K562 (cell line): ENCODE data around the gene NOP16. TPM values are rescaled to one million over a fixed set of nuclear protein-coding genes. Genes with fewer than 3 reads are reported as not detected.
A peak's percentile ranks its signal among the peaks of the same experiment; 100 is the strongest.

Experiments
- ATF3 ChIP-seq, 2 experiments: fragments of 450-650 bp in 1 of 2; sonication (generic) in 1 of 2; formaldehyde crosslinking in 1 of 2; IDR thresholded peaks in 1 of 2; conservative IDR thresholded peaks in 1 of 2; 2 replicates each; pipeline versions ENCODE4 v1.6.1 to v1.8.1; 2016 to 2023; ENCODE audit warnings: mild to moderate bottlenecking in 2 of 2, moderate library complexity in 2 of 2, inconsistent platforms in 1 of 2, missing genetic modification reagents in 1 of 2
- BRCA1 ChIP-seq, 2 experiments: fragments of 450-650 bp in 1 of 2; sonication (generic) in 1 of 2; formaldehyde crosslinking in 1 of 2; IDR thresholded peaks; 2 replicates each; pipeline versions ENCODE4 v1.5.0 to v1.6.1; 2017 to 2020; ENCODE audit warnings: mild to moderate bottlenecking in 1 of 2, missing genetic modification reagents in 1 of 2
- CEBPB ChIP-seq: fragments of 450-650 bp; IDR thresholded peaks from 2 replicates; pipeline ENCODE4 v1.6.1; 2016; ENCODE audit warnings: missing genetic modification characterization, missing compliant biosample characterization
- DPF2 ChIP-seq: fragments of 450-650 bp; IDR thresholded peaks from 2 replicates; pipeline ENCODE4 v1.6.1; 2016
- FOXO4 ChIP-seq: fragments of 450-650 bp; formaldehyde crosslinking; IDR thresholded peaks from 2 replicates; pipeline ENCODE4 v1.4.0; 2020; ENCODE audit warnings: mild to moderate bottlenecking, moderate library complexity
- HOXB6 ChIP-seq: fragments of 250-450 bp; sonication (Bioruptor Pico); IDR thresholded peaks from 2 replicates; pipeline ENCODE4 v1.5.1; 2022; ENCODE audit warnings: mild to moderate bottlenecking, borderline replicate concordance
- NFIC ChIP-seq: fragments of 450-650 bp; IDR thresholded peaks from 2 replicates; pipeline ENCODE4 v1.6.1; 2017; ENCODE audit warnings: mild to moderate bottlenecking, inconsistent platforms
- SMARCA5 ChIP-seq: fragments of 450-650 bp; IDR thresholded peaks from 2 replicates; pipeline ENCODE4 v1.6.1; 2016
- SP1 ChIP-seq: sonication (generic); formaldehyde crosslinking; IDR thresholded peaks from 2 replicates; pipeline ENCODE4 v1.8.1; 2022; ENCODE audit warnings: mild to moderate bottlenecking, missing genetic modification reagents
- TFAP4 ChIP-seq: sonication (generic); formaldehyde crosslinking; IDR thresholded peaks from 2 replicates; pipeline ENCODE4 v1.8.0; 2022; ENCODE audit warnings: missing genetic modification reagents, mild to moderate bottlenecking, moderate library complexity, borderline replicate concordance
- UBTF ChIP-seq, 2 experiments: IDR thresholded peaks; 2 replicates each; pipeline ENCODE4 v1.6.1; 2012; ENCODE audit warnings: improper control_type of control experiment in 2 of 2, low read depth in 2 of 2, low read length in 2 of 2, borderline replicate concordance in 1 of 2
- XRCC4 ChIP-seq: IDR thresholded peaks from one replicate; pipeline ENCODE4 v1.6.1; 2011; ENCODE audit not compliant: insufficient read depth, insufficient read length; ENCODE audit errors: extremely low read depth
- ZBTB43 ChIP-seq: sonication (generic); formaldehyde crosslinking; IDR thresholded peaks from 2 replicates; pipeline ENCODE4 v1.8.0; 2023; ENCODE audit warnings: mild to moderate bottlenecking, missing genetic modification reagents
- ZC3H11A ChIP-seq: IDR thresholded peaks from 2 replicates; pipeline ENCODE4 v1.6.1; 2012; ENCODE audit warnings: low read depth, low read length, improper control_type of control experiment
- ZKSCAN1 ChIP-seq: fragments of 150-350 bp; IDR thresholded peaks from 2 replicates; pipeline ENCODE4 v1.6.1; 2016; ENCODE audit warnings: low read depth, low read length
- ZNF121 ChIP-seq: sonication (generic); formaldehyde crosslinking; conservative IDR thresholded peaks from 2 replicates; pipeline ENCODE4 v1.8.0; 2022; ENCODE audit warnings: missing genetic modification reagents
- ZNF134 ChIP-seq: fragments of 250-450 bp; sonication (Bioruptor Pico); conservative IDR thresholded peaks from 2 replicates; pipeline ENCODE4 v1.4.0; 2020
- ZNF212 ChIP-seq: fragments of 450-650 bp; formaldehyde crosslinking; IDR thresholded peaks from 2 replicates; pipeline ENCODE4 v1.4.0; 2020; ENCODE audit warnings: mild to moderate bottlenecking
- ZNF280A ChIP-seq: fragments of 450-650 bp; IDR thresholded peaks from 2 replicates; pipeline ENCODE4 v1.6.1; 2018; ENCODE audit warnings: mild to moderate bottlenecking, low read depth; ENCODE audit not compliant: partially characterized antibody
- polyA plus RNA-seq, 8 experiments: library from polyadenylated mRNA; depleted of rRNA in 4 of 8; stranded (reverse) in 5 of 8; unstranded in 3 of 8; fragments of >200 nt; fragmentation: Nextera tagmentation in 2 of 8; fragmentation: Illumina TruSeq in 1 of 8; extraction: Ambion mirVana in 2 of 8; extraction: Trizol in 1 of 8; gene quantifications; 2 replicates each; pipeline versions ENCODE4 v1.2.1 to v1.2.3, GENCODE V29; 2011 to 2014; ENCODE audit warnings: inconsistent platforms in 1 of 8, missing spikeins in 1 of 8
- total RNA-seq, 7 experiments: library from RNA; depleted of rRNA in 6 of 7; stranded (reverse); fragments of >200 nt in 6 of 7; fragmentation: Illumina TruSeq in 2 of 7; extraction: Trizol in 2 of 7; gene quantifications; 2 replicates each; pipeline versions ENCODE4 v1.2.1 to v1.2.3, GENCODE V29; 2011 to 2021; ENCODE audit warnings: low replicate concordance in 1 of 7

NOP16 gene
- total and polyA plus RNA-seq, 9 of the 15 experiments (the other 6 are each of a cell fraction or from before 2014, with no cell fraction given), result 92.5 to 342 (median 148) TPM

- no peak for TF ChIP-seq BRCA1 (IDR thresholded peaks at IDR 0.05)
- no peak for TF ChIP-seq BRCA1 (CRISPR knock-in tag; IDR thresholded peaks at IDR 0.05)
- peak; percentile 97 for TF ChIP-seq NFIC
- TF ChIP-seq XRCC4, result no peak
- TF ChIP-seq UBTF (IDR thresholded peaks at IDR 0.05; ENCODE audit: borderline replicate concordance in 1 of 2, low read depth in 2 of 2, low read length in 2 of 2), result no peak
- TF ChIP-seq ZNF280A, result no peak
- TF ChIP-seq ZNF134 (CRISPR knock-in tag), result no peak
- no peak for TF ChIP-seq FOXO4 (CRISPR knock-in tag)
- TF ChIP-seq SP1 (CRISPR knock-in tag), result no peak
- TF ChIP-seq TFAP4 (CRISPR knock-in tag), result no peak
- no peak for TF ChIP-seq ZNF212 (CRISPR knock-in tag)
- TF ChIP-seq SMARCA5, result no peak
- TF ChIP-seq ZBTB43 (CRISPR knock-in tag), result no peak
- TF ChIP-seq ATF3 (IDR thresholded peaks at IDR 0.05), result peak; percentile 83
- no peak for TF ChIP-seq ATF3 (CRISPR knock-in tag; conservative IDR thresholded peaks at IDR 0.05)
- TF ChIP-seq HOXB6 (CRISPR knock-in tag), result no peak
- TF ChIP-seq CEBPB (tag), result no peak; the same call in 1 of the 2 replicates
- TF ChIP-seq DPF2, result peak; percentile 55
- no peak for TF ChIP-seq ZC3H11A
- TF ChIP-seq ZKSCAN1, result no peak
- no peak for TF ChIP-seq ZNF121 (CRISPR knock-in tag)
Observed at GRCh38 chr5:176341325-176342157, 46.9 kb downstream of the NOP16 start (continued).
